Upper lobe of left lung (tissue), 6 donors: Measurements from ENCODE around the gene HSDL1. TPM values are rescaled to one million over a fixed set of nuclear protein-coding genes. Genes with fewer than 3 reads are reported as not detected.

Source experiments
- ATAC-seq, 2 donors: fragments of 200-7000 bp; cut with Tn5 transposase; one replicate each; pipeline ENCODE4 v1.9.1; 2022; ENCODE audit warnings: mild to moderate bottlenecking in 2 of 2, moderate library complexity in 2 of 2; ENCODE audit not compliant: low FRiP score in 2 of 2
- DNase-seq, 2 donors: peaks; one replicate each; pipeline ENCODE4 v3.0.0-alpha.2; 2019 to 2020
- H3K27ac ChIP-seq, 4 donors: fragments of 200-600 bp; sonication (generic); one replicate each; pipeline ENCODE4 v1.5.1; 2016 to 2019
- H3K27me3 ChIP-seq, 4 donors: fragments of 200-600 bp; sonication (generic); one replicate each; pipeline ENCODE4 v1.5.1; 2017 to 2019
- H3K36me3 ChIP-seq, 4 donors: fragments of 200-600 bp; sonication (generic); one replicate each; pipeline ENCODE4 v1.5.1; 2016 to 2019
- H3K4me1 ChIP-seq, 4 donors: fragments of 200-600 bp; sonication (generic); one replicate each; pipeline ENCODE4 v1.5.1; 2018 to 2019
- H3K4me3 ChIP-seq, 4 donors: fragments of 200-600 bp; sonication (generic); one replicate each; pipeline ENCODE4 v1.5.1; 2017 to 2019; ENCODE audit warnings: mild to moderate bottlenecking in 2 of 4, moderate library complexity in 1 of 4
- H3K9me3 ChIP-seq, 4 donors: fragments of 200-600 bp; sonication (generic); one replicate each; pipeline ENCODE4 v1.5.1; 2018 to 2019
- CTCF ChIP-seq, 6 experiments: fragments of 450-650 bp in 4 of 6; fragments of 200-600 bp in 2 of 6; sonication (generic) in 2 of 6; IDR thresholded peaks; one replicate each; pipeline ENCODE4 v1.5.1; 2016 to 2019; ENCODE audit warnings: antibody characterized with exemption in 6 of 6
- EP300 ChIP-seq, 4 donors: sonication (generic); formaldehyde crosslinking; IDR thresholded peaks; one replicate each; pipeline ENCODE4 v1.5.1; 2017; ENCODE audit warnings: antibody characterized with exemption in 4 of 4, control low read depth in 2 of 4
- POLR2A ChIP-seq, 4 donors: fragments of 450-650 bp; IDR thresholded peaks; one replicate each; pipeline ENCODE4 v1.5.1; 2016 to 2017; ENCODE audit warnings: antibody characterized with exemption in 4 of 4, mild to moderate bottlenecking in 2 of 4
- POLR2AphosphoS5 ChIP-seq, 2 donors: sonication (generic); formaldehyde crosslinking; IDR thresholded peaks; one replicate each; pipeline ENCODE4 v1.5.1; 2017; ENCODE audit warnings: antibody characterized with exemption in 2 of 2
- WGBS, 2 donors: methylation state at CpG; one replicate each; pipeline ENCODE4 v1.1.5; 2017 to 2018; 5-methylcytosine and 5-hydroxymethylcytosine counted together
- total RNA-seq, 6 donors: library from RNA; depleted of rRNA in 4 of 6; stranded (reverse); fragments of >200 nt in 4 of 6; gene quantifications; one replicate each; pipeline versions ENCODE4 v1.1.0 to v1.2.1, GENCODE V29; 2016 to 2021
- donor health status: DM: no; HTN: no; CAD: no; lungs with moderate emphysema.
- donor health status: DM: no; HTN: yes; CAD: no; lungs with severe emphysema.

HSDL1 gene
- total RNA-seq, 6 donors from 2014 or later: 7.2 to 25.7 (median 19.0) TPM

DNA sequence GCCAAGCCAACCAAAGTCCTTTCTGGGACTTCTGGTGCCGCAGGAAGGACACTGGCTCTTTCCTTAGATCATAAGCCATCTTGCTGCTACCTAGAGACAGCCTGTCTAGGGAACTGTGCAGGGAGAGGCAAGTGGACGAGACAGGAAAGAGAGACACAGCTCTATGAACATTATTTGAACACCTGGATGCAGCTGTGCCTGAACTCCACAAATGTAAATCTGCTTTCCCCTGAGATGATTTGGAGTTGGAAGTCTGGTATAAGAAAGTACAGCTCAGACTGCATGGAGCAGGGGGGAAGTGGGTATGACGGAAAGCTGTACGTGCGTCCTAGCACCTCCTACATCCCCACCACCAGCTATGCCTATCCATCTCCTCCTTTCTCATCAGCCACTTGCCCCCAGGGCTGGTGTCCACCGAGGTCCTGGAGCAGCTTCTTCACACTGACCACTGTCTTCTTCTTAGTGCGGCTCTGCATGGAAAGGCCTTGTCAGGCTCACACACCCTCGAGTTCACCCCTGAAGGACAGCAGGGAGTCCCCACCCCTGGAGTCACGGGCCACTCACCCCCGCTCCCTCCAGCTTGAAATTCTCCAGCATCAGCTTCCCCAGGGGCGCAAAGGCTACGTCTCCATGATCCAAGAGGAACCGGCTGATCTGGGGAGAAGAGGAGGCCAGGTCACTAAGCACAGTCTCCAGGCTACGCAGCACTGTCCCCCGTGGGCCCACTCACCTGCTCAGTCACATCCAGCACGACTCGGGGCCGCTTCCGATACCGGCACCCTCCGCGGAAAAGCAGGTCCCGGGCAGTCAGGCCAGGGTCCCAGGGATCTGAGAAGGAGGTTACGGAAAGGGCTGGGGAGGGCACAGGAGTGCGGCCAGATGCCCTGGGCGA lies 37.9 kb upstream of the HSDL1 start:
- Histone ChIP-seq H3K9me3 (no peaks in the 10 kb centered on the region), H3K27me3 (no peaks in the 10 kb centered on the region), H3K4me1 (peaks cover 15 to 64% (median 33%) of the 10 kb centered on the region in 4 donors), H3K36me3 (peaks cover 29 to 66% (median 58%) of the 10 kb centered on the region in 4 donors), H3K4me3 (no peak overlapping the region), H3K27ac (peak overlapping the region; percentile 62 to 88 (median 67))
- ATAC-seq: no peak
- no peak for TF ChIP-seq EP300 (IDR thresholded peaks at IDR 0.05)
- no peak for TF ChIP-seq POLR2A (IDR thresholded peaks at IDR 0.05)
- TF ChIP-seq POLR2AphosphoS5 (IDR thresholded peaks at IDR 0.05): no peak
- no peak for TF ChIP-seq CTCF (IDR thresholded peaks at IDR 0.05)
- 95% methylated on average over 22 to 26 of the region's 26 CpGs for WGBS, 2 donors
- DNase-seq: peak in 1 of 2 donors; percentile 54

DNA sequence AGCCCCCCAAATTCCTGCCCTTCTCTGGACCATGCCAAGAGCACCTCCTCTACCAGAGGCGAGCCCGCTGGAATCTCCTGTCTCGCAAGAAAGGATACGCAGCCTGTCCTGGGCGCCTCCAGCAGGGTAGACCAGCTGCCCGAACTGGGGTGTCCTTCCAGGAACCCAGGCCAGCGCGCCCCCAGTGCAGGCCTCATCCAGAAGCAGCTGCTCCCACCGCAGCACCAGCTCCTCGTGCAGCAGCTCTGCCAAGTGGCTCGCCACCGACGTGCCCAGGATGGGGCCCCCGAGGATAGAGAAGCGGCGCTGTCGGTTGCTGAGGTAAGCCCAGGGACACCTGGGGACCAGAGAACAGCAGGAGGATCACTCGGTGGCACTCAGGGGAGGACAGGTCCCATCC lies 37.1 kb upstream of the HSDL1 start:
- DNase-seq (peak in 1 of 2 donors; percentile 71), ATAC-seq (no peak)
- TF ChIP-seq CTCF (IDR thresholded peaks at IDR 0.05) (no peak), POLR2AphosphoS5 (IDR thresholded peaks at IDR 0.05) (no peak), EP300 (IDR thresholded peaks at IDR 0.05) (no peak), POLR2A (IDR thresholded peaks at IDR 0.05) (no peak)
- Histone ChIP-seq H3K36me3 (peaks cover 29 to 67% (median 59%) of the 10 kb centered on the region in 4 donors), H3K27me3 (no peaks in the 10 kb centered on the region), H3K9me3 (no peaks in the 10 kb centered on the region), H3K27ac (peak overlapping the region in 1 of 4 donors; percentile 88), H3K4me1 (peaks cover 22 to 69% (median 41%) of the 10 kb centered on the region in 4 donors), H3K4me3 (no peak overlapping the region)
- WGBS, 2 donors: 98 to 100% methylated on average over 6 to 15 of the region's 18 CpGs

- TF ChIP-seq EP300 (IDR thresholded peaks at IDR 0.05) (no peak), POLR2A (IDR thresholded peaks at IDR 0.05) (no peak), POLR2AphosphoS5 (IDR thresholded peaks at IDR 0.05) (no peak), CTCF (IDR thresholded peaks at IDR 0.05) (no peak)
- Histone ChIP-seq H3K27me3 (no peaks in the 10 kb centered on the region), H3K4me3 (no peak overlapping the region), H3K36me3 (peaks cover 29 to 67% (median 59%) of the 10 kb centered on the region in 4 donors), H3K9me3 (no peaks in the 10 kb centered on the region), H3K27ac (peak overlapping the region in 2 of 4 donors; percentile 7 to 88), H3K4me1 (peaks cover 30 to 72% (median 48%) of the 10 kb centered on the region in 4 donors)
- peak in 1 of 2 donors; percentile 81 for DNase-seq
- 93 to 95% methylated on average over 5 to 41 of the region's 41 CpGs for WGBS, 2 donors
- no peak for ATAC-seq
Observed at GRCh38 chr16:84181144-84181915, 36.4 kb upstream of the HSDL1 start.

DNA sequence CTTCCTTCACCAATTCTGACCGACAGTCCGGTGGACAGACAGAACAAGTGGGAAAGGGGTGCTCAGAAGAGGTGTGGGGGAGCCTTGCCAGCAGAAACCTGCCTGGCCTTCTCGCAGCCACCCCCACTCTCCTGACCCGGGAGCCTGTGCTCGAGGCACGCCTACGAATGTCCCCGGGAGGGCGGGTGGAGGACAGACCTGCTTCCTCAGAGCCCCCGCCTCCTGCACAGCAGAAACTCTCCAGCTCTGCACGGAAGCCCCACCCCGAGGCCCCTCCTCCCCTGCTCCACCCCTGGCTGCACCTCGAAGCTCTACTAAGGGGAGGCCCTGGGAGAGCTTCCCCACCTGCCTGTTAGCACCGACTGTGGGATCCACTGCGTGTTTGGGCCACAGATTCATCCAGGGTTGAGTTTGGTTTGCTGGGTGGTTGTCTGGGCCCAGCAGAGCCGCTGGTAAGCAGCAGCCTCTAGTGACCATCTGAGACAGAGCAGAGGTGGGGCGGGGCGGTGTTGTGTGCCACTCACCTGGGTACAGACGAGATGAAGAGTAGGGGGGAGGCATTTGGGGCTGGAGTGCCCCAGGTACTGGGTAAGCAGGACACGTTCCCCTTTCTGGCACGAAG lies 35.7 kb upstream of the HSDL1 start:
- Histone ChIP-seq H3K27ac (peak overlapping the region in 1 of 4 donors; percentile 88), H3K9me3 (no peaks in the 10 kb centered on the region), H3K27me3 (no peaks in the 10 kb centered on the region), H3K4me1 (peaks cover 32 to 72% (median 49%) of the 10 kb centered on the region in 4 donors), H3K4me3 (no peak overlapping the region), H3K36me3 (peaks cover 29 to 67% (median 59%) of the 10 kb centered on the region in 4 donors)
- WGBS, 2 donors: 74 to 84% methylated on average over 11 to 18 of the region's 21 CpGs
- peak in 1 of 2 donors; percentile 64 for DNase-seq
- TF ChIP-seq POLR2A (IDR thresholded peaks at IDR 0.05): no peak
- TF ChIP-seq POLR2AphosphoS5 (IDR thresholded peaks at IDR 0.05): no peak
- TF ChIP-seq CTCF (IDR thresholded peaks at IDR 0.05): no peak
- no peak for TF ChIP-seq EP300 (IDR thresholded peaks at IDR 0.05)
- ATAC-seq: no peak
